SK-N-SH treated with all-trans-retinoic acid at 6 μM for 48 hours (cell line): Measurements from ENCODE around the gene MMAB.

ENCODE experiments used
- ATAC-seq: fragments of 200-7000 bp; cut with Tn5 transposase; 3 replicates; pipeline ENCODE4 v1.9.1; 2020; ENCODE audit warnings: mild to moderate bottlenecking, moderate library complexity
- BACH2 ChIP-seq: fragments of 250-450 bp; sonication (Bioruptor Pico); IDR thresholded peaks from 2 replicates; pipeline ENCODE4 v1.9.0; 2021; ENCODE audit warnings: mild to moderate bottlenecking, borderline replicate concordance
- CSDC2 ChIP-seq: fragments of 250-450 bp; sonication (Bioruptor Pico); IDR thresholded peaks from 2 replicates; pipeline ENCODE4 v1.5.0; 2020; ENCODE audit warnings: mild to moderate bottlenecking, moderate library complexity
- ESRRG ChIP-seq: fragments of 250-450 bp; sonication (Bioruptor Pico); IDR thresholded peaks from 2 replicates; pipeline ENCODE4 v1.6.1; 2021; ENCODE audit warnings: mild to moderate bottlenecking
- GLIS3 ChIP-seq: fragments of 250-450 bp; sonication (Bioruptor Pico); IDR thresholded peaks from 2 replicates; pipeline ENCODE4 v1.5.0; 2020; ENCODE audit warnings: mild to moderate bottlenecking, moderate library complexity
- ISL1 ChIP-seq: fragments of 250-450 bp; sonication (Bioruptor Pico); IDR thresholded peaks from 2 replicates; pipeline ENCODE4 v2.1.2; 2022; ENCODE audit warnings: mild to moderate bottlenecking, moderate library complexity
- OSR1 ChIP-seq: fragments of 250-450 bp; sonication (Bioruptor Pico); IDR thresholded peaks from 2 replicates; pipeline ENCODE4 v1.8.0; 2022; ENCODE audit warnings: moderate library complexity, mild to moderate bottlenecking, inconsistent platforms
- PPARA ChIP-seq: fragments of 250-450 bp; sonication (Bioruptor Pico); IDR thresholded peaks from 2 replicates; pipeline ENCODE4 v1.5.0; 2020; ENCODE audit warnings: mild to moderate bottlenecking, borderline replicate concordance
- RARB ChIP-seq: fragments of 250-450 bp; sonication (Bioruptor Pico); IDR thresholded peaks from 2 replicates; pipeline ENCODE4 v1.8.0; 2021; ENCODE audit warnings: mild to moderate bottlenecking, moderate library complexity
- SNAI2 ChIP-seq: fragments of 250-450 bp; sonication (Bioruptor Pico); IDR thresholded peaks from 2 replicates; pipeline ENCODE4 v1.5.0; 2020; ENCODE audit warnings: mild to moderate bottlenecking, moderate library complexity
- TCF4 ChIP-seq: fragments of 250-450 bp; sonication (Bioruptor Pico); IDR thresholded peaks from 2 replicates; pipeline ENCODE4 v1.8.0; 2021; ENCODE audit warnings: mild to moderate bottlenecking, moderate library complexity, borderline replicate concordance
- TOX ChIP-seq: fragments of 250-450 bp; sonication (Bioruptor Pico); IDR thresholded peaks from 2 replicates; pipeline ENCODE4 v1.8.0; 2021; ENCODE audit warnings: mild to moderate bottlenecking, moderate library complexity, borderline replicate concordance
- ZC3H10 ChIP-seq: fragments of 250-450 bp; sonication (Bioruptor Pico); IDR thresholded peaks from 2 replicates; pipeline ENCODE4 v1.5.1; 2021; ENCODE audit warnings: mild to moderate bottlenecking, moderate library complexity
- ZFP3 ChIP-seq: fragments of 250-450 bp; sonication (Bioruptor Pico); IDR thresholded peaks from 2 replicates; pipeline ENCODE4 v1.5.0; 2020; ENCODE audit warnings: mild to moderate bottlenecking, moderate library complexity
- ZFP30 ChIP-seq: fragments of 450-650 bp; formaldehyde crosslinking; IDR thresholded peaks from 2 replicates; pipeline ENCODE4 v1.5.0; 2022; ENCODE audit warnings: mild to moderate bottlenecking, moderate library complexity
- ZNF565 ChIP-seq: fragments of 450-650 bp; formaldehyde crosslinking; conservative IDR thresholded peaks from 2 replicates; pipeline ENCODE4 v1.5.0; 2020; ENCODE audit warnings: low read depth, mild to moderate bottlenecking, moderate library complexity
- ZNF70 ChIP-seq: fragments of 450-650 bp; formaldehyde crosslinking; IDR thresholded peaks from 2 replicates; pipeline ENCODE4 v1.5.0; 2020; ENCODE audit warnings: mild to moderate bottlenecking, moderate library complexity
- ZNF8 ChIP-seq: fragments of 450-650 bp; formaldehyde crosslinking; IDR thresholded peaks from 2 replicates; pipeline ENCODE4 v1.5.0; 2020; ENCODE audit warnings: mild to moderate bottlenecking, moderate library complexity
- TF ChIP-seq, protein P1 (sequence below): fragments of 250-450 bp; sonication (Bioruptor Pico); IDR thresholded peaks from 2 replicates; pipeline ENCODE4 v1.8.0; 2020; ENCODE audit warnings: mild to moderate bottlenecking, moderate library complexity, borderline replicate concordance
- TF ChIP-seq, protein P2 (sequence below): fragments of 250-450 bp; sonication (Bioruptor Pico); IDR thresholded peaks from 2 replicates; pipeline ENCODE4 v1.8.0; 2021; ENCODE audit warnings: low read depth, mild to moderate bottlenecking, moderate library complexity, borderline replicate concordance
- TF ChIP-seq, protein P3 (sequence below): fragments of 250-450 bp; sonication (Bioruptor Pico); IDR thresholded peaks from 2 replicates; pipeline ENCODE4 v1.5.0; 2020; ENCODE audit warnings: mild to moderate bottlenecking, moderate library complexity
- TF ChIP-seq, protein P4 (sequence below): fragments of 250-450 bp; sonication (Bioruptor Pico); IDR thresholded peaks from 2 replicates; pipeline ENCODE4 v1.5.1; 2020; ENCODE audit warnings: low read depth, mild to moderate bottlenecking, moderate library complexity
- TF ChIP-seq, protein P5 (sequence below): fragments of 250-450 bp; sonication (Bioruptor Pico); IDR thresholded peaks from 2 replicates; pipeline ENCODE4 v1.5.1; 2021; ENCODE audit warnings: mild to moderate bottlenecking, moderate library complexity

Gene MMAB

DNA sequence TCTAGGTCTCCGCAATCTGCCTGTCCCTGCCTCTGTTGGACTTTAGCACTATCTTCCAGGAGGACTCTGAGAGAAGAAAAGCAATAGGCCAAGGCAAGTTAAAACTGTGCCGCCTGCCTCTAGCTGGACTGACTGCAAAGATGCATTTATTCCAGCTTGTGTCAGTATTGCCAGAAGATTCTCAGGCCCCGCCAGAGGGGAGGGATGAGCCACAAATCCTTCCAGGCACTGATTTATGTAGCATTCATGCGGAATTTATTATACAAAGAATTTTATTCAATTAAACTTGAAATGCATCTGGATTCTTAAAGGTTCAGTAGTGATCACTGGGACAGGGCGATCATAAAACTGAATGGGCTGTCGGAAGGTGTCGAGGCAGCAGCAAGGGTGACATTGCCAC, 19.8 kb downstream of the MMAB start:
- ATAC-seq, result no peak

DNA sequence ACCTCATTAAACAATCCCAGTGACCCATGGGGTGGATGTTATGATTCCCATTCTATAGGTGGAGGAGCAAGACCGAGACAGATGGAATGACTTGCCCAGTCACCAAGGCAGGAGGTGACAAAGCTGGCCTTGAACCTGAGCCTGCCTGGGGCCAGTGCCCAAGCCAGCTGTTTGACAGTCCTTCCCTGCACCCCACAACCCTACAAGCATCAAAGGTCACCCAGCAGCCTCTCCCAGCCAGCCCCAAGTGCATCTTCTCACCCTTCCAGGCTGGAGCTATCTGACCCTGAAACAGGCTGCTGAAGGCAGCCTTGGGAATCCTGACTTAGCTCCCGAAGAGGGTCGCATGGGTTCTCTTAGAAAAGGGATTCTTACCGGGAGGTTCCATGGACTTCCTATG, 20.3 kb downstream of the MMAB start:
- TF ChIP-seq, protein P1, sequence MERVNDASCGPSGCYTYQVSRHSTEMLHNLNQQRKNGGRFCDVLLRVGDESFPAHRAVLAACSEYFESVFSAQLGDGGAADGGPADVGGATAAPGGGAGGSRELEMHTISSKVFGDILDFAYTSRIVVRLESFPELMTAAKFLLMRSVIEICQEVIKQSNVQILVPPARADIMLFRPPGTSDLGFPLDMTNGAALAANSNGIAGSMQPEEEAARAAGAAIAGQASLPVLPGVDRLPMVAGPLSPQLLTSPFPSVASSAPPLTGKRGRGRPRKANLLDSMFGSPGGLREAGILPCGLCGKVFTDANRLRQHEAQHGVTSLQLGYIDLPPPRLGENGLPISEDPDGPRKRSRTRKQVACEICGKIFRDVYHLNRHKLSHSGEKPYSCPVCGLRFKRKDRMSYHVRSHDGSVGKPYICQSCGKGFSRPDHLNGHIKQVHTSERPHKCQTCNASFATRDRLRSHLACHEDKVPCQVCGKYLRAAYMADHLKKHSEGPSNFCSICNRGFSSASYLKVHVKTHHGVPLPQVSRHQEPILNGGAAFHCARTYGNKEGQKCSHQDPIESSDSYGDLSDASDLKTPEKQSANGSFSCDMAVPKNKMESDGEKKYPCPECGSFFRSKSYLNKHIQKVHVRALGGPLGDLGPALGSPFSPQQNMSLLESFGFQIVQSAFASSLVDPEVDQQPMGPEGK (CRISPR knock-in tag), result no peak
- TF ChIP-seq, protein P2, sequence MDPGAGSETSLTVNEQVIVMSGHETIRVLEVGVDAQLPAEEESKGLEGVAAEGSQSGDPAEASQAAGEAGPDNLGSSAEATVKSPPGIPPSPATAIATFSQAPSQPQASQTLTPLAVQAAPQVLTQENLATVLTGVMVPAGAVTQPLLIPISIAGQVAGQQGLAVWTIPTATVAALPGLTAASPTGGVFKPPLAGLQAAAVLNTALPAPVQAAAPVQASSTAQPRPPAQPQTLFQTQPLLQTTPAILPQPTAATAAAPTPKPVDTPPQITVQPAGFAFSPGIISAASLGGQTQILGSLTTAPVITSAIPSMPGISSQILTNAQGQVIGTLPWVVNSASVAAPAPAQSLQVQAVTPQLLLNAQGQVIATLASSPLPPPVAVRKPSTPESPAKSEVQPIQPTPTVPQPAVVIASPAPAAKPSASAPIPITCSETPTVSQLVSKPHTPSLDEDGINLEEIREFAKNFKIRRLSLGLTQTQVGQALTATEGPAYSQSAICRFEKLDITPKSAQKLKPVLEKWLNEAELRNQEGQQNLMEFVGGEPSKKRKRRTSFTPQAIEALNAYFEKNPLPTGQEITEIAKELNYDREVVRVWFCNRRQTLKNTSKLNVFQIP (CRISPR knock-in tag), result no peak
- ATAC-seq, result no peak

More for the DNA sequence above, 19.8 kb downstream of the MMAB start:
- TF ChIP-seq ESRRG (CRISPR knock-in tag), result no peak
- no peak for TF ChIP-seq ZNF70 (CRISPR knock-in tag)

DNA sequence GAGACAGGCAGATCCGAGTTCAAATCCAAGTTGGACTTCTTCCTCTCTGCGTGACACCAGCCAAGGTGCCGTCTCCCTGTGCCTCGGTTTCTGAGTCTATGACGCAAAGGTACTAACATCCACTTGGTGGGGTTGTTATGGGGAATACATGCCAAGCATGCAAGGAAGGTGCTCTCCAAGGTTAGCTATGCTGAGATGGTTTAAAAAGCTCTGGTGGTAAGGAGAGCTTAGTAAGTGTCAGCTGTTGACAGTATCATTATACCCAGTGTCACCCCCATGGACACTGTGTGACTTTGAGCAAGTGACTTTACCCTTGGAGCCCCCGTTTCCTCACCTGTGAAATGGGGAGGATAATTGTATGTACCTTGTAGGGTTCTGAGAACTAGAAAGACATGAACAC, 22.2 kb downstream of the MMAB start:
- TF ChIP-seq TCF4 (CRISPR knock-in tag), result no peak
- TF ChIP-seq PPARA (CRISPR knock-in tag), result no peak
- no peak for TF ChIP-seq ZNF70 (CRISPR knock-in tag)
- TF ChIP-seq ZC3H10 (CRISPR knock-in tag), result no peak
- TF ChIP-seq ZFP30 (CRISPR knock-in tag), result no peak
- TF ChIP-seq ESRRG (CRISPR knock-in tag), result no peak
- TF ChIP-seq ISL1, result no peak
- TF ChIP-seq ZNF565, result no peak
- TF ChIP-seq, protein P3, sequence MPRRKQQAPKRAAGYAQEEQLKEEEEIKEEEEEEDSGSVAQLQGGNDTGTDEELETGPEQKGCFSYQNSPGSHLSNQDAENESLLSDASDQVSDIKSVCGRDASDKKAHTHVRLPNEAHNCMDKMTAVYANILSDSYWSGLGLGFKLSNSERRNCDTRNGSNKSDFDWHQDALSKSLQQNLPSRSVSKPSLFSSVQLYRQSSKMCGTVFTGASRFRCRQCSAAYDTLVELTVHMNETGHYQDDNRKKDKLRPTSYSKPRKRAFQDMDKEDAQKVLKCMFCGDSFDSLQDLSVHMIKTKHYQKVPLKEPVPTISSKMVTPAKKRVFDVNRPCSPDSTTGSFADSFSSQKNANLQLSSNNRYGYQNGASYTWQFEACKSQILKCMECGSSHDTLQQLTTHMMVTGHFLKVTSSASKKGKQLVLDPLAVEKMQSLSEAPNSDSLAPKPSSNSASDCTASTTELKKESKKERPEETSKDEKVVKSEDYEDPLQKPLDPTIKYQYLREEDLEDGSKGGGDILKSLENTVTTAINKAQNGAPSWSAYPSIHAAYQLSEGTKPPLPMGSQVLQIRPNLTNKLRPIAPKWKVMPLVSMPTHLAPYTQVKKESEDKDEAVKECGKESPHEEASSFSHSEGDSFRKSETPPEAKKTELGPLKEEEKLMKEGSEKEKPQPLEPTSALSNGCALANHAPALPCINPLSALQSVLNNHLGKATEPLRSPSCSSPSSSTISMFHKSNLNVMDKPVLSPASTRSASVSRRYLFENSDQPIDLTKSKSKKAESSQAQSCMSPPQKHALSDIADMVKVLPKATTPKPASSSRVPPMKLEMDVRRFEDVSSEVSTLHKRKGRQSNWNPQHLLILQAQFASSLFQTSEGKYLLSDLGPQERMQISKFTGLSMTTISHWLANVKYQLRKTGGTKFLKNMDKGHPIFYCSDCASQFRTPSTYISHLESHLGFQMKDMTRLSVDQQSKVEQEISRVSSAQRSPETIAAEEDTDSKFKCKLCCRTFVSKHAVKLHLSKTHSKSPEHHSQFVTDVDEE (CRISPR knock-in tag), result no peak
- TF ChIP-seq ZFP3 (CRISPR knock-in tag), result no peak
- ATAC-seq, result no peak

DNA sequence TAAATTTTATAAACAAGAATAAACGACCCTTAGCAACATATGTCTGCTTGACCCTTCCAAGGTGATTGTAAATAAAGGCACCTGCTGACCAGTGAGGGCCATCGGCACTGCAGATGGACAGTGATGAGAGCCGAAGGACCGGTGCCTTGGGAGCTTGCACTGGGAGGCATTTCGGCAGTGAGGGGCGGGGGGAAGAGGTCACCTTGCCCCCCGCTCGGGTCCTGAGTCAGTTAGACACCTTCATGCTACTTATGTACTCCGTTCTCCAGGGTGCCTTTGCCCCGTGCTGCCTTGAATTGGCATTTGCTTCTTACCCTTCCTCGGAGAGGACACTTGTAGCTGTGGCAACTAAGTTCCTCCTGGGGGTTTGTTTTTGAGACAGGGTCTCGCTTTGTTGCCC, 23.0 kb downstream of the MMAB start:
- no peak for ATAC-seq
- TF ChIP-seq TOX (CRISPR knock-in tag), result no peak
- TF ChIP-seq, protein P2 (CRISPR knock-in tag), result no peak
- no peak for TF ChIP-seq PPARA (CRISPR knock-in tag)
- TF ChIP-seq ZC3H10 (CRISPR knock-in tag), result no peak
- no peak for TF ChIP-seq ZFP30 (CRISPR knock-in tag)
- no peak for TF ChIP-seq SNAI2 (CRISPR knock-in tag)
- no peak for TF ChIP-seq GLIS3 (CRISPR knock-in tag)
- TF ChIP-seq, protein P4, sequence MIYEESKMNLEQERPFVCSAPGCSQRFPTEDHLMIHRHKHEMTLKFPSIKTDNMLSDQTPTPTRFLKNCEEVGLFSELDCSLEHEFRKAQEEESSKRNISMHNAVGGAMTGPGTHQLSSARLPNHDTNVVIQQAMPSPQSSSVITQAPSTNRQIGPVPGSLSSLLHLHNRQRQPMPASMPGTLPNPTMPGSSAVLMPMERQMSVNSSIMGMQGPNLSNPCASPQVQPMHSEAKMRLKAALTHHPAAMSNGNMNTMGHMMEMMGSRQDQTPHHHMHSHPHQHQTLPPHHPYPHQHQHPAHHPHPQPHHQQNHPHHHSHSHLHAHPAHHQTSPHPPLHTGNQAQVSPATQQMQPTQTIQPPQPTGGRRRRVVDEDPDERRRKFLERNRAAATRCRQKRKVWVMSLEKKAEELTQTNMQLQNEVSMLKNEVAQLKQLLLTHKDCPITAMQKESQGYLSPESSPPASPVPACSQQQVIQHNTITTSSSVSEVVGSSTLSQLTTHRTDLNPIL (CRISPR knock-in tag), result no peak
- TF ChIP-seq OSR1 (CRISPR knock-in tag), result no peak
- TF ChIP-seq, protein P3 (CRISPR knock-in tag), result no peak
- TF ChIP-seq, protein P5, sequence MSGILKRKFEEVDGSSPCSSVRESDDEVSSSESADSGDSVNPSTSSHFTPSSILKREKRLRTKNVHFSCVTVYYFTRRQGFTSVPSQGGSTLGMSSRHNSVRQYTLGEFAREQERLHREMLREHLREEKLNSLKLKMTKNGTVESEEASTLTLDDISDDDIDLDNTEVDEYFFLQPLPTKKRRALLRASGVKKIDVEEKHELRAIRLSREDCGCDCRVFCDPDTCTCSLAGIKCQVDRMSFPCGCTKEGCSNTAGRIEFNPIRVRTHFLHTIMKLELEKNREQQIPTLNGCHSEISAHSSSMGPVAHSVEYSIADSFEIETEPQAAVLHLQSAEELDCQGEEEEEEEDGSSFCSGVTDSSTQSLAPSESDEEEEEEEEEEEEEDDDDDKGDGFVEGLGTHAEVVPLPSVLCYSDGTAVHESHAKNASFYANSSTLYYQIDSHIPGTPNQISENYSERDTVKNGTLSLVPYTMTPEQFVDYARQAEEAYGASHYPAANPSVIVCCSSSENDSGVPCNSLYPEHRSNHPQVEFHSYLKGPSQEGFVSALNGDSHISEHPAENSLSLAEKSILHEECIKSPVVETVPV, result no peak
- no peak for TF ChIP-seq RARB (CRISPR knock-in tag)
- TF ChIP-seq ISL1, result no peak
- no peak for TF ChIP-seq ZNF8 (CRISPR knock-in tag)
- TF ChIP-seq BACH2, result no peak
- no peak for TF ChIP-seq ESRRG (CRISPR knock-in tag)
- TF ChIP-seq CSDC2, result no peak
- no peak for TF ChIP-seq ZNF70 (CRISPR knock-in tag)
- TF ChIP-seq ZNF565, result no peak
- no peak for TF ChIP-seq TCF4 (CRISPR knock-in tag)
